Erythroblast (primary cell): Measurements from ENCODE around the gene ZNF407.

Source experiments
- DNase-seq, 2 experiments: peaks; one replicate each; lab custom pipeline; 2025; lab: John Stamatoyannopoulos, UW
- GATA1 ChIP-seq: IDR thresholded peaks from 2 replicates; pipeline ENCODE4 v1.6.1; 2011; ENCODE audit warnings: low read depth, mild to moderate bottlenecking, control low read depth, low read length, moderate library complexity
- POLR2A ChIP-seq: IDR thresholded peaks from 2 replicates; pipeline ENCODE4 v1.6.1; 2011; ENCODE audit warnings: mild to moderate bottlenecking, low read length

Gene ZNF407

GRCh38 chr18:74604361-74604760, 6.7 kb downstream of the ZNF407 start:
- DNase-seq, result no peak
- TF ChIP-seq POLR2A (no peak), GATA1 (no peak)

- DNase-seq, result no peak
- TF ChIP-seq POLR2A, result no peak
- no peak for TF ChIP-seq GATA1
These were observed 7.1 kb downstream of the ZNF407 start for GRCh38 chr18:74604774-74605173.

- no peak for DNase-seq
- no peak for TF ChIP-seq POLR2A
- no peak for TF ChIP-seq GATA1
These were observed 11.0 kb downstream of the ZNF407 start for GRCh38 chr18:74608681-74609080.

GRCh38 chr18:74609535-74609934, 11.9 kb downstream of the ZNF407 start:
- no peak for DNase-seq
- TF ChIP-seq POLR2A, result no peak
- TF ChIP-seq GATA1, result no peak

- no peak for DNase-seq
- no peak for TF ChIP-seq POLR2A
These were observed 12.5 kb downstream of the ZNF407 start for GRCh38 chr18:74610051-74610615.

GRCh38 chr18:74610860-74611259, 13.2 kb downstream of the ZNF407 start:
- DNase-seq, result no peak
- TF ChIP-seq POLR2A (no peak), GATA1 (no peak)

GRCh38 chr18:74611765-74612164, 14.1 kb downstream of the ZNF407 start:
- TF ChIP-seq GATA1, result no peak
- no peak for TF ChIP-seq POLR2A
- DNase-seq, result no peak

- TF ChIP-seq POLR2A (no peak), GATA1 (no peak)
- DNase-seq, result no peak
These were observed 15.7 kb downstream of the ZNF407 start for GRCh38 chr18:74613381-74613780.

- TF ChIP-seq GATA1 (no peak), POLR2A (no peak)
- DNase-seq, result no peak
These were observed 18.8 kb downstream of the ZNF407 start for GRCh38 chr18:74616494-74616893.

- TF ChIP-seq GATA1, result no peak
- TF ChIP-seq POLR2A, result no peak
- DNase-seq, result no peak
These were observed 19.8 kb downstream of the ZNF407 start for GRCh38 chr18:74617486-74617885.

- TF ChIP-seq GATA1 (no peak), POLR2A (no peak)
- DNase-seq, result no peak
These were observed 24.4 kb downstream of the ZNF407 start for GRCh38 chr18:74622072-74622471.

- TF ChIP-seq GATA1, result no peak
- no peak for TF ChIP-seq POLR2A
- peak; percentile 29 to 33 for DNase-seq
These were observed 25.6 kb downstream of the ZNF407 start for GRCh38 chr18:74623047-74623816.

GRCh38 chr18:74624466-74624865, 26.8 kb downstream of the ZNF407 start:
- DNase-seq, result no peak
- TF ChIP-seq POLR2A, result no peak
- TF ChIP-seq GATA1, result no peak

- no peak for TF ChIP-seq GATA1
- TF ChIP-seq POLR2A, result no peak
- DNase-seq, result no peak
These were observed 27.5 kb downstream of the ZNF407 start for GRCh38 chr18:74625157-74625556.
